HG03457 (cell line): ENCODE measurements around the gene EML4.
"Not testable (repeated sequence)": the region's sequence is repeated elsewhere in the genome, so short reads cannot be mapped to it uniquely, and the experiment has no call there.

Source experiments
- ATAC-seq: cut with Tn5 transposase; IDR thresholded peaks from one replicate; pipeline ENCODE4 v1.9.1; 2021; ENCODE audit warnings: moderate number of reproducible peaks; ENCODE audit not compliant: unreplicated experiment

The EML4 gene

GRCh38 chr2:42171396-42171980 is 2.3 kb downstream of the EML4 start:
- ATAC-seq, result no peak

- no peak for ATAC-seq
Measured at GRCh38 chr2:42172020-42172419, 2.9 kb downstream of the EML4 start.

- ATAC-seq, result no peak
Measured at GRCh38 chr2:42172566-42172965, 3.4 kb downstream of the EML4 start.

GRCh38 chr2:42173467-42173866 is 4.3 kb downstream of the EML4 start:
- not testable (repeated sequence) for ATAC-seq

- ATAC-seq, result no peak
Measured at GRCh38 chr2:42176992-42177738, 8.0 kb downstream of the EML4 start.

- no peak for ATAC-seq
Measured at GRCh38 chr2:42178335-42178734, 9.2 kb downstream of the EML4 start.

GRCh38 chr2:42180300-42180699 is 11.1 kb downstream of the EML4 start:
- no peak for ATAC-seq

- ATAC-seq, result no peak
Measured at GRCh38 chr2:42182654-42183308, 13.6 kb downstream of the EML4 start.

- ATAC-seq, result no peak
Measured at GRCh38 chr2:42183775-42184174, 14.6 kb downstream of the EML4 start.

GRCh38 chr2:42184346-42184745 is 15.2 kb downstream of the EML4 start:
- no peak for ATAC-seq

- ATAC-seq, result no peak
Measured at GRCh38 chr2:42185220-42185921, 16.2 kb downstream of the EML4 start.

- no peak for ATAC-seq
Measured at GRCh38 chr2:42186366-42186765, 17.2 kb downstream of the EML4 start.

- no peak for ATAC-seq
Measured at GRCh38 chr2:42186945-42187632, 17.9 kb downstream of the EML4 start.

GRCh38 chr2:42187886-42188285 is 18.7 kb downstream of the EML4 start:
- no peak for ATAC-seq

- no peak for ATAC-seq
Measured at GRCh38 chr2:42189235-42189566, 20.0 kb downstream of the EML4 start.

- no peak for ATAC-seq
Measured at GRCh38 chr2:42190191-42190590, 21.0 kb downstream of the EML4 start.

GRCh38 chr2:42191285-42192009 is 22.3 kb downstream of the EML4 start:
- no peak for ATAC-seq

- ATAC-seq, result no peak
Measured at GRCh38 chr2:42192010-42192373, 22.8 kb downstream of the EML4 start.

GRCh38 chr2:42192652-42193566 is 23.8 kb downstream of the EML4 start:
- ATAC-seq, result no peak
